ENCODE measurements around the gene PXYLP1.

- TF ChIP-seq POLR2A (IDR thresholded peaks at IDR 0.05) = no peak
- no peak for TF ChIP-seq EP300 (IDR thresholded peaks at IDR 0.05)
These were observed 72.0 kb downstream of the PXYLP1 start for GRCh38 chr3:141303481-141304223.

Measured in sigmoid colon (tissue), 4 donors.